GM12892 (cell line): Measurements from ENCODE around the gene TRPM7.

Experiments
- POLR2A ChIP-seq: IDR thresholded peaks from 2 replicates; pipeline ENCODE4 v1.6.1; 2011; ENCODE audit warnings: low read depth, low read length, control low read depth
- TAF1 ChIP-seq: IDR thresholded peaks from 2 replicates; pipeline ENCODE4 v1.6.1; 2011; ENCODE audit warnings: low read depth, mild to moderate bottlenecking, control low read depth, low read length, borderline replicate concordance

DNA sequence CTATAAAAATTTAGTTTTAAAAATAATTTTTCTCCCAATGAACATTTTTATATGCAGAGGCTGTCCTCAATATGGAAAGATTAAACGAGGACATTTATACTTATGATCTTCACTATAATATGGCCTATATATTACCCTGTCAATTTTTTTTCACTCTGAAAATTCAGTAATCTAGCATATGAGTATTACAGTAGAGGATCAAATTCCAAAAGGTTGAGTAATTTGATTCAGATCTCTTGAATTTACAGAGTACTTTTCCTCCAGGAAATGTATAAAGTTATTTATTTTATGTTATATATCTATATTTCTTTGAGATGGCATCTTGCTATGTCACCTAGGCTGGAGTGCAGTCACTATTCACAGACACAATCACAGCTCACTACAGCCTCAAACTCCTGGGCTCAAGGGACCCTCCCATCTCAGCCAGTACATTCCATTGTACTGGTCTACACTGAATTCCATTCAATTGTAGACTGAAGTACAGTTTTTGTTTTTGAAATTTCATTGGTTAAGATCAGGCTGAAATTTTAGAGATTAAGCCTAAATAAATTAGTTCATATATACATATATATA lies 16.3 kb upstream of the TRPM7 start:
- TF ChIP-seq TAF1: no peak
- TF ChIP-seq POLR2A: no peak
